AG04450 (cell line): ENCODE data around the gene SNAPIN. TPM values are rescaled to one million over a fixed set of nuclear protein-coding genes. Genes with fewer than 3 reads are reported as not detected.
A peak's percentile ranks its signal among the peaks of the same experiment; 100 is the strongest.

Experiments
- CTCF ChIA-PET: fragments of 300-600, 350-600 bp; formaldehyde crosslinking; extraction: SDS; loops from one replicate; lab custom pipeline; 2022; ENCODE audit warnings: antibody characterized with exemption, inconsistent platforms; lab: Charles Lee
- POLR2A ChIA-PET: fragments of 350-600 bp; formaldehyde crosslinking; extraction: SDS; loops from one replicate; lab custom pipeline; 2021; ENCODE audit warnings: antibody characterized with exemption, inconsistent platforms; lab: Yijun Ruan, JAX
- DNase-seq: peaks from one replicate; pipeline ENCODE4 v3.0.0-alpha.2; 2011; ENCODE audit warnings: low read depth, low spot score
- H3K27ac ChIP-seq: one replicate; pipeline ENCODE4 v1.5.1; 2012; ENCODE audit warnings: low read depth, low read length, control low read depth
- H3K27me3 ChIP-seq: one replicate; pipeline ENCODE4 v1.6.0; 2012; ENCODE audit warnings: low read length; ENCODE audit not compliant: control insufficient read depth, insufficient read depth
- H3K4me3 ChIP-seq: 2 replicates; pipeline ENCODE4 v1.5.1; 2011; ENCODE audit warnings: mild to moderate bottlenecking, low read depth, low read length, control low read depth
- H3K9me3 ChIP-seq: 2 replicates; pipeline ENCODE4 v1.5.1; 2012; ENCODE audit warnings: low read length; ENCODE audit not compliant: control insufficient read depth, insufficient read depth
- polyA plus RNA-seq: library from polyadenylated mRNA; depleted of rRNA; stranded (reverse); fragments of >200 nt; gene quantifications from 2 replicates; pipeline ENCODE4 v1.2.3, GENCODE V29; 2011
- TF ChIP-seq, protein P1 (sequence below): IDR thresholded peaks from 2 replicates; pipeline ENCODE4 v1.5.1; 2011; ENCODE audit warnings: low read depth, low read length, control low read depth, inconsistent platforms

The SNAPIN gene
- polyA plus RNA-seq, 1 experiment: 56.8 TPM

GRCh38 chr1:153630384-153630783 is 28.1 kb upstream of the SNAPIN start:
- POLR2A ChIA-PET: interaction anchor here (0.6 kb wide), 1 partner anchor 15 kb away, joined by 3 read pairs; no protein-coding TSS in a partner anchor
- TF ChIP-seq, protein P1, sequence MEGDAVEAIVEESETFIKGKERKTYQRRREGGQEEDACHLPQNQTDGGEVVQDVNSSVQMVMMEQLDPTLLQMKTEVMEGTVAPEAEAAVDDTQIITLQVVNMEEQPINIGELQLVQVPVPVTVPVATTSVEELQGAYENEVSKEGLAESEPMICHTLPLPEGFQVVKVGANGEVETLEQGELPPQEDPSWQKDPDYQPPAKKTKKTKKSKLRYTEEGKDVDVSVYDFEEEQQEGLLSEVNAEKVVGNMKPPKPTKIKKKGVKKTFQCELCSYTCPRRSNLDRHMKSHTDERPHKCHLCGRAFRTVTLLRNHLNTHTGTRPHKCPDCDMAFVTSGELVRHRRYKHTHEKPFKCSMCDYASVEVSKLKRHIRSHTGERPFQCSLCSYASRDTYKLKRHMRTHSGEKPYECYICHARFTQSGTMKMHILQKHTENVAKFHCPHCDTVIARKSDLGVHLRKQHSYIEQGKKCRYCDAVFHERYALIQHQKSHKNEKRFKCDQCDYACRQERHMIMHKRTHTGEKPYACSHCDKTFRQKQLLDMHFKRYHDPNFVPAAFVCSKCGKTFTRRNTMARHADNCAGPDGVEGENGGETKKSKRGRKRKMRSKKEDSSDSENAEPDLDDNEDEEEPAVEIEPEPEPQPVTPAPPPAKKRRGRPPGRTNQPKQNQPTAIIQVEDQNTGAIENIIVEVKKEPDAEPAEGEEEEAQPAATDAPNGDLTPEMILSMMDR: no peak
- Histone ChIP-seq H3K27me3 (no peaks in the 10 kb centered on the region), H3K4me3 (no peak overlapping the region), H3K9me3 (no peaks in the 10 kb centered on the region; the same call in 1 of the 2 replicates), H3K27ac (no peak overlapping the region)
- DNase-seq: no peak
- CTCF ChIA-PET: interaction anchor here (1.0 to 2.1 kb wide), 3 partner anchors 59 to 97 kb away, joined by 3 to 10 read pairs (median 3); no protein-coding TSS in a partner anchor

DNA sequence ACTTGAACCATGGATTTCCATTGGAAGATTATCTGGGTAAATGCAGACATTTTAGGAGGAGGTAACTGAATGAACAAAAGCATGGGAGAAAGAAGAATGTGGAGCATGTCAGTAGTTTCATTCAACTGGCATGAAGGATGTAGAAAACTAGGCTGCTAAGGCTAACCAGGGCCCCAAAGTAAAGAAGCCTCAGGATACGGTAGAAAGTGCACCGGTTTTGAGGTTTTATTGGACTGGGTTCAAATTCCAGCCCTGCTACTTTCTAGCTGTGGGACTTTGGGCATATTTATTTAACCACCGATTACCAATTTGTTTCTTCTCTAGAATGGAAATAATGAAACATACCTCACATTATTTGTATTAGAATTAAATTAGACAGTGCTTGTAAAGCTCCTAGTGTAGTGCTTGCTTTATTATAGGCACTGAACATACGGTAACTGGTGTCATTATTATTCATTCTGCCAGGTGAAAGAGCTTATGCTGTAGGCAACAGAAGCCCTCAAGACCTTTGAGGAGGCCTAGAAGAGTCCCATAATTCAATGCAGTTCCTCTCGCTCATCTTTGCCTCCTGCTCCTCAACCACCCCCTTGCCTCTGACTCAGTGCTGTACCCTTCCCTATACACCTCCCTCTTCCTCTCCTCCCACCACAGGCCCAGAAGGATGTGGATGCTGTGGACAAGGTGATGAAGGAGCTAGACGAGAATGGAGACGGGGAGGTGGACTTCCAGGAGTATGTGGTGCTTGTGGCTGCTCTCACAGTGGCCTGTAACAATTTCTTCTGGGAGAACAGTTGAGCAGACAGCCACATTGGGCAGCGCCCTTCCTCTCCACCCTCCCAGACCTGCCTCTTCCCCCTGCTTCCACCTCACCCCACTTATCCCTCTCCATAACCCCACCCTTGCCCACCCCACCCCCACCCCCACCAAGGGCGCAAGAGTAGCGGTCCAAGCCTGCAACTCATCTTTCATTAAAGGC is 27.2 kb upstream of the SNAPIN start:
- TF ChIP-seq, protein P1: no peak
- POLR2A ChIA-PET: no interaction called here
- CTCF ChIA-PET: interaction anchor here (0.7 to 1.0 kb wide), 3 partner anchors 63 to 704 kb away, joined by 3 to 4 read pairs (median 3); no protein-coding TSS in a partner anchor
- Histone ChIP-seq H3K27ac (no peak overlapping the region), H3K27me3 (no peaks in the 10 kb centered on the region), H3K9me3 (no peaks in the 10 kb centered on the region; the same call in 1 of the 2 replicates), H3K4me3 (no peak overlapping the region)
- DNase-seq: no peak

DNA sequence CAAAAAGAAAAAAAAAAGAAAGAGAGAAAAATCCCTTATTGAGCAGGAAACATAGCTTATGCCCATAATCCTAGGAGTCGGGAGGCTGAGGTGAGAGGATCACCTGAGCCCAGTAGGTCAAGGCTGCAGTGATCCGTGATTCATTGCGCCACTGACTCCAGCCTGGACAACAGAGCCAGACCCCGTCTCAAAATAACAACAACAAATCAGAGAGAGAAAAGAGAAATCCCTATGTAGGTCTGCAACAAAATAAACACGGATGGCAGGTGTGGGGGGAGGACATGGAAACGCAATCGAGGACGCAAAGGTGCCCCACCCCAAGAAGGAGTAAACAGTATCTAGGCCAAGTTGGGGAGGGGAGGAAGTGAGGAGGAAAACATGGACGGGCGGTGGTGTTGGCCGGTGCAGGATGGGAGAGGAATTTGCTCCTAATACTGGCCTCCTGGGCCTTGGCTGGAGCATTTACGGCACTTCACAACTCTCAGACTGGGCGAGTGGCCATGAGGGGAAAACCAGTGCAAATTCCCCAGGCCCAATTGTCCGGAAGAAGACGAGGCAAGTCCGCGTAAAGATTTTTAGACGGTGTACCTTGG is 25.2 kb upstream of the SNAPIN start:
- H3K9me3 ChIP-seq: no peaks in the 10 kb centered on the region; the same call in 1 of the 2 replicates
- H3K27ac ChIP-seq: no peak overlapping the region
- TF ChIP-seq, protein P1: no peak
- ChIA-PET CTCF (interaction anchor here (0.6 to 2.9 kb wide), 7 partner anchors 19 to 358 kb away, joined by 3 to 16 read pairs (median 5); partner anchors contain the start of gene S100A6), POLR2A (interaction anchor here (0.6 to 2.0 kb wide), 23 partner anchors 10 to 357 kb away, joined by 3 to 18 read pairs (median 5); partner anchors contain the start of genes CREB3L4, ILF2, INTS3 and JTB)
- DNase-seq: no peak
- peak overlapping the region; percentile 45 for H3K4me3 ChIP-seq
- H3K27me3 ChIP-seq: no peaks in the 10 kb centered on the region

DNA sequence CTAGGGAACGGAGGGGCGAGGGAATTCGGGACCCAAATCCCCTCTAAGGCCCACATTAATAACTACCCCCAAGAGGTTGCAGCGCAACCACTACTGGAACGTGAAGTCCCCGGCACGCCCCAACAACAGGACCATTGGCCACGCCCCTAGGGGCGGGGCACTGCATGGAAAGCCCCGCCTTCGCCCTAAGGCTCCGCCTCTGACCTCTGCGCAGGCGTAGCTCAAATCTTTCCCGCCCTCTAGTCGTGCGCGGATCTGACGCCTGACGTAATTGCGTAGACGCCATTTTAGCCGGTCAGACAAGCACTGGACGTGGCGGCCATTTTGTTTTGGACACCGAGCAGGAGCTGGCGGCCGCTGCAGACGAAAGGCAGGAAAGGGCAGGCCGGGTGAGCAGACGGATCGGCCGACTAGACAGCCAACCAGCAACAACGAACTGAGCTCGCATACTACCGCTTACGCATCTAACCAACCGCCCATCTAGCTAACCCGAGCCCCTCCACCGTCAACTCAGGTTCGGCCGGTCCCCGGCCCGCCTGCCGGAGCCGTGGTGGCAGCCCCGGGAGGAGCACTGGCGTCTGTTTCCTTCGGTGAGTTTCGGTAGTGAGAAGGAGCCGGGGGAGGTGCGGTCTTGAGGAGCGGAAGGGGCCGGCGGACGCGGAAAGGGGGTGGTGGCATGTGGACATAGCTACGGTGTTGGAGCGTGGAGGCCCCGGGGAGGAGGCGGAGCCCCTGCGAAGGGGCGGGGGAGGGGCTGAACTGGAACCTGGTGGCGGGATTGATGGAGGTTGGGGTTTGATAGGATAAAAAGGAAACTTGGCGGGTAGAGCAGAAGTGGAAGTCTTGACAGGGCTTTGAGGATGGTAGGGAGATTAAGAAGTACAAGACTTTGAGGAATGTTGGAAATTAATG is 24.5 kb upstream of the SNAPIN start, which contains the start of gene CHTOP:
CHTOP (plus strand) TSS at position 313 of the 912 bp plus-strand sequence. CDS start 2,523 bp downstream, outside the sequence.
- H3K9me3 ChIP-seq: no peaks in the 10 kb centered on the region; the same call in 1 of the 2 replicates
- H3K27me3 ChIP-seq: no peaks in the 10 kb centered on the region
- H3K27ac ChIP-seq: peak within 1 kb of the TSS; percentile 100
- peak within 1 kb of the TSS; percentile 95 for H3K4me3 ChIP-seq
- ChIA-PET CTCF (interaction anchor here (0.6 to 2.9 kb wide), 7 partner anchors 44 to 357 kb away, joined by 3 to 16 read pairs (median 5); partner anchors contain the start of gene S100A6), POLR2A (interaction anchor here (0.6 to 2.0 kb wide), 33 partner anchors 9 to 1701 kb away, joined by 3 to 18 read pairs (median 5); partner anchors contain the start of genes CREB3L4, ILF2, INTS3 and JTB)
- DNase-seq: peak; percentile 97
- TF ChIP-seq, protein P1: no peak
